ENCODE data around the gene ERCC2.

Gene ERCC2

DNA sequence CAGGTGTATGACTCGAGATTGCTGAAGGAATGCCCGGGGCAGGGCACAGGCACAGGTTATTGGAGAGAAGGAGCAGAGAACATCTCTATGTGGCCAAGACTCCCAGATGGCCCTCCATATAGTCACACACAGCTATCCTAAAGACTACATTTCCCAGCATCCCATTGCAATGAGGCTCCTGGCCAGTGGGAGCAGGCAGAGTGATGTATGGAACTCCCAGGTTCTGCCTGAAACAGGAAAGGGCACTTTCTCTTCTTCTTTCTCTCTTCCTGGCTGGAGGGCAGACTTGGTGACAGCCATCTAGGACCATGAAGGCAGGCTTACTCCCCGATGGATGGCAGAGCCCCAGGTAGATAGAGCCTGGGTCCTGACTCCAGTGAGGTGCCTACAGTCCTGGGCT, 21.0 kb upstream of the ERCC2 start:
- Mint-ChIP-seq H3K36me3 (ENCODE audit: insufficient read depth) (no peaks in the 10 kb centered on the region), H3K9me3 (no peaks in the 10 kb centered on the region), H3K4me1 (ENCODE audit: low read depth in 2 of 2) (no peaks in the 10 kb centered on the region), H3K4me3 (no peak overlapping the region), H3K27ac (no peak overlapping the region), H3K27me3 (peaks cover under 1 to 17% of the 10 kb centered on the region in 2 donors)
- ATAC-seq (replicated peaks) (no peak), DNase-seq (no peak)

DNA sequence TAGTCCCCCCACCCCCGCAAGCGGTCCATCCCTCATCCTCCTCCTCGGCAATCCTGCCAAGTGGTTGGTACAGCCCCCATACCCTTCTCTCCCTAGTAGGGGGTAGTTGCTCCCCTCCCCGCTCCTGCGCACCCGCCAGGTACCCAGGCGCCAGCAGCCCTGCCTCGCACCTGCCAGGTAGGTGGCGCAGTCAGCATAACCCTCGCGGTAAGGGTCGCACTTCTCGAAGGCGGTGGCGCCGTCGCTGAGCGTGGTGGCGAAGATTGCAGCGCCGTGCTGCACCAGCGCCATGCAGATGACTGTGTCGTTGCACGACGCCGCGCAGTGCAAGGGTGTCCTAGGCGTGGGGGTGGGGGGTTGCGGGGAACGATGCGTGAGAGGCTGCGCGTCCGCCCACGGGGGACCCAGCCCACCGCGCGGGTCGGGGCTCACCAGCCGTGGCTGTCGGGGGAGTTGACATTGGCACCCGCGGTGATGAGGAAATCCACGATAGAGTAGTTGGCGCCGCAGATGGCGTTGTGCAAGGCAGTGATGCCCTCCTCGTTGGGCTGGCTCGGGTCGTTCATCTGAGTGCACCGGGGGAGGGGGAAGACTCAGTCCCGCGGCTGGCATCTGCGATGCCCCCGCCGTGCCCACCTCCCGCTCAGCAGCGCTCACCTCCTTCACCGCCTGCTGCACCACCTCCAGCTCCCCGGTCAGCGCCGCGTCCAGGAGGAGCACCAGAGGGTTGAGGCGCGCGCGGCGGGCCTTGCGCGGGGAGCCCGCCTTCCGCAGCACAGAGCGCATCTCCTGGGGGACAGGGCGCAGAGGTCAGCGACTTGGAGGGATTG, 15.2 kb upstream of the ERCC2 start:
- DNase-seq (no peak), ATAC-seq (replicated peaks) (no peak)
- Mint-ChIP-seq H3K4me1 (ENCODE audit: low read depth in 2 of 2) (peaks cover 0 to 3% of the 10 kb centered on the region in 2 donors), H3K27ac (no peak overlapping the region), H3K9me3 (no peaks in the 10 kb centered on the region), H3K4me3 (no peak overlapping the region), H3K27me3 (peaks cover 16 to 25% of the 10 kb centered on the region in 2 donors), H3K36me3 (ENCODE audit: insufficient read depth) (no peaks in the 10 kb centered on the region)

DNA sequence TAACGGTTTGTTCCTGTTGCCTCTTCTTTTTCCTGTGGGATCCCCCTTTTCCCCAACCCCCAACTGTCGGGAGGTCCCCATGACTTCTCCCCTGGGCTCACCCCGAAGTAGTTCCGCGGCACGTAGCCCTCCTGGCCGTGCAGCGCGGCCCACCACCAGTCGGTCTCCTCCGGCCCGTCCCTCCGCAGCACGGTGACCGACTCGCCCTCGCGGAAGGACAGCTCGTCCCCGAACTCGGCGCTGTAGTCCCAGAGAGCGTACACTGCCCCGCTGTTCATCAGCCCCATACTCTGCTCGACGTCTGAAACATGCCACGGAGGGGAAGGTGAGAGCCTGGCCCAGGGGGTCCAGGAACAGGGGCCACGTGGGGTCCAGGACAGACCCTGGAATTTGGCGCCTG, 12.1 kb upstream of the ERCC2 start:
- no peak overlapping the region for H3K27ac Mint-ChIP-seq
- ATAC-seq (replicated peaks) (no peak), DNase-seq (no peak)
- H3K4me1 Mint-ChIP-seq (ENCODE audit: low read depth in 2 of 2), result peaks cover 0 to 3% of the 10 kb centered on the region in 2 donors
- peaks cover 16 to 25% of the 10 kb centered on the region in 2 donors for H3K27me3 Mint-ChIP-seq
- H3K9me3 Mint-ChIP-seq, result no peaks in the 10 kb centered on the region
- H3K36me3 Mint-ChIP-seq (ENCODE audit: insufficient read depth), result no peaks in the 10 kb centered on the region
- H3K4me3 Mint-ChIP-seq, result no peak overlapping the region

DNA sequence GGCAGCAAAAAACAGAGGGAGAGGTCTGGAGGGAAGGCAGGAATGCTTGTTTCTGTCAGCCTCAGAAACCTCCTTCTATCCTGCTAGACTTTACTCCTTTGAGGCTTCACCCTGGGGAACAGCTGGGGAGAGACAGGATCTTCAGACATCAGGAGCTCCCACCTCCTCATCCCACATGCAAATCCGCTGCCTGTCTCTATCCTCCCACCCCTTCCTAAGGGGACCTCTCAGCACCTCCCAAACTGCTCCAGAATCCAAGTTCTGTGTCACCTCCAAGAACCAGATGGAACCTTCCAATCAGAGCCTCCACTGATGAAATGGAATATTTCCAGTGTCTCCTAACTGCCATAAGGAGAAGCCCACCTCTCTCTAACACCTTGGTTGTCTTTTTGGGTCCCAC, 9.7 kb upstream of the ERCC2 start:
- Mint-ChIP-seq H3K36me3 (ENCODE audit: insufficient read depth) (peaks cover 3% of the 10 kb centered on the region), H3K27ac (no peak overlapping the region), H3K4me3 (no peak overlapping the region), H3K9me3 (no peaks in the 10 kb centered on the region), H3K27me3 (peaks cover 4 to 14% of the 10 kb centered on the region in 2 donors), H3K4me1 (ENCODE audit: low read depth in 2 of 2) (no peaks in the 10 kb centered on the region)
- DNase-seq, result no peak
- ATAC-seq (replicated peaks), result no peak

DNA sequence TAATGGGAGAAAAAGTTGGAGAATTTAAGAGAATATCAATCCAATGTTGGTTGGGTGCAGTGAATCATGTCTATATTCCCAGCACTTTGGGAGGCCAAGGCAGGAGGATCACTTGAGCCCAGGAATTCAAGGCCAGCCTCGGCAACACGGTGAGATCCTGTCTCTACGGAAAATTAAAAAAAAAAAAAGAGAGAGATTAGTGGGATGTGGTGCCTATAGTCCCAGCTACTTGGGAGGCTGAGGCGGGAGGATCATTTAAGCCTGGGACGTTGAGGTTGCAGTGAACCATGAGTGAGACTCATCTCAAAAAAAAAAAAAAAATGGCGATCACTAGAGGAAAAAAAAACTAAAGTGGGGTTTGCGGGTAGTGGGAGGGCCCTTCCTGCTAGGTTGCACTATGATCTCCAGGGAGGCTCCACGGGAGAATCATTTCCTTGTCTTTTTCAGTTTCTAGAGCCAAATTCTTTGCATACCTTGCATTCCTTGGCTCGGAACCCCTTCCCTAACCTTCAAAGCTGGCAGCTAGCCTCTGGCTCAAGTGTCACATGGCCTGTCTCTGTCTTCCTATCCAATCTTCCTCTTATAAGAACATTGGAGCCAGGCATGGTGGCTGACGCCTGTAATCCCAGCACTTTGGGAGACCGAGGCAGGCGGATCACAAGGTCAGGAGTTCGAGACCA, 5.8 kb upstream of the ERCC2 start:
- Mint-ChIP-seq H3K27ac (no peak overlapping the region), H3K27me3 (peaks cover 8 to 15% of the 10 kb centered on the region in 2 donors), H3K4me1 (ENCODE audit: low read depth in 2 of 2) (no peaks in the 10 kb centered on the region), H3K9me3 (no peaks in the 10 kb centered on the region), H3K4me3 (no peak overlapping the region), H3K36me3 (ENCODE audit: insufficient read depth) (peaks cover 3% of the 10 kb centered on the region)
- ATAC-seq (replicated peaks) (no peak), DNase-seq (no peak)

DNA sequence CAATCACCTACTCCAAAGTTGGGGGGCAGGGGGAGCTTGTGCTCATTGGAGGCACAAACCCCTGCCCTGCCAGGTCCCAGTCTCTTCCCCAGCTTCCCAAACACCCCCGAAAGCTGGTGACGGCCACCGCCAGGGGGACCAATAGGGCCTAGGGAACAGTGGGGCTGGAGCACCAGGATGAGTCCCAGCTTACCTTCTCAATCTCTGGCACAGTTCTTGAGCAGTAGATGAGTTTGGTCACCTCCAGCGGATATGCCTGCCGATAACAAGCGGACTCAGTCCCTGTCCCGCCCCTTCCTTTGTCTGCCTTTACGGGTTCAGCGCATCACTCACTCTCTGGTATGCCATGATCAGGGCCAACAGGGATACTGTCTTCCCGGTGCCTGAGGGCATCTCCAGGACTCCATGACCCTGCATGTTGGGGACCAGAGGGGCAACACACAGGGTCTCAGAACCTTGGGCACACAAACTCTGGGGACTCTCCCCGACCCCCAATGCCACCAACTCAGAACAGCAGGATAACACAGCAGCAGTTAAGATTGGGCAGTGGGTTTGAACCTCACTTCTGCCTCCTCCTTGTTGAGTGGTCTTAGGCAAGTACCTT, 1.5 kb downstream of the ERCC2 start:
- Mint-ChIP-seq H3K4me1 (ENCODE audit: low read depth in 2 of 2) (peaks cover 5 to 10% of the 10 kb centered on the region in 2 donors), H3K27me3 (peaks cover under 1 to 5% of the 10 kb centered on the region in 2 donors), H3K27ac (peak overlapping the region in 1 of 2 donors; percentile 49), H3K4me3 (peak overlapping the region in 1 of 2 donors; percentile 26), H3K36me3 (ENCODE audit: insufficient read depth) (peaks cover 18% of the 10 kb centered on the region), H3K9me3 (no peaks in the 10 kb centered on the region)
- ATAC-seq (replicated peaks), result no peak
- DNase-seq, result no peak

DNA sequence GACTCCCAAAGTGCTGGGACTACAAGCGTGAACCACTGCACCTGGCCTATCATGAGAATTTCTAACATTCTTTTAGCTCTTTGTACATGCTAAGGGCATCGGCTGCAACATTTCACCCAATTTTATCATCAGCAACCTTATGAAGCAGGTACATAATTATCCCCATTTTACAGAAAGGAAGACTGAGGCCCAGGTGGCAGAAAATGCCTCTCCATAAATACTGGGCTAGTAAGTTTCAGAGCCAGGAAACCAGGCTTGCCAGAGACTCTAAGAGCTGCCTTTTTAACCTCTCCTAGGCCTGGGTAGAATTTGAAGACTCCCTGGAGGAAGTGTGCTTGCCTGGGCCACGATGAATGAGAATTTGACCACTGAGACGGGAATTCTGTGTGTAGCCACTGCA, 2.2 kb downstream of the ERCC2 start:
- H3K4me1 Mint-ChIP-seq (ENCODE audit: low read depth in 2 of 2), result peaks cover 5 to 10% of the 10 kb centered on the region in 2 donors
- no peaks in the 10 kb centered on the region for H3K9me3 Mint-ChIP-seq
- no peak overlapping the region for H3K4me3 Mint-ChIP-seq
- no peak overlapping the region for H3K27ac Mint-ChIP-seq
- DNase-seq (no peak), ATAC-seq (replicated peaks) (no peak)
- peaks cover 18% of the 10 kb centered on the region for H3K36me3 Mint-ChIP-seq (ENCODE audit: insufficient read depth)
- no peaks in the 10 kb centered on the region for H3K27me3 Mint-ChIP-seq

DNA sequence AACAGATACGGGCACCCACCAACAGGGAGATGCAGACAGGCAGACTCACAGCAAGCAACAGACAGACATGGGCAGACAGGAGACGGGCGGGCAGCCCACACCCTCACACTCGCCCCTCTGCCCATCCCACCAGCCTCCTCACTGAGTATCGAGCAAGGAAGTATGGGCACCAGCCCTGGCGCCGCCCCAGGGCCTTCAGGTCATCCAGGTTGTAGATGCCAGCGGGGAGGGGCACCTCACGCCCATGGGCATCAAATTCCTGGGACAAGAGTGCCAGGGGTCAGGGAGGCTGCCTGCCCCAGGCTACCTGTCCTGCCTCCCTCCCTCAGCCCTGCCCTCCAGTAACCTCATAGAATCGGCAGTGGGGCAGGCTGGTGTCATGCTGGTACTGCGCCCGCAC, 5.7 kb downstream of the ERCC2 start:
- H3K9me3 Mint-ChIP-seq, result no peaks in the 10 kb centered on the region

DNA sequence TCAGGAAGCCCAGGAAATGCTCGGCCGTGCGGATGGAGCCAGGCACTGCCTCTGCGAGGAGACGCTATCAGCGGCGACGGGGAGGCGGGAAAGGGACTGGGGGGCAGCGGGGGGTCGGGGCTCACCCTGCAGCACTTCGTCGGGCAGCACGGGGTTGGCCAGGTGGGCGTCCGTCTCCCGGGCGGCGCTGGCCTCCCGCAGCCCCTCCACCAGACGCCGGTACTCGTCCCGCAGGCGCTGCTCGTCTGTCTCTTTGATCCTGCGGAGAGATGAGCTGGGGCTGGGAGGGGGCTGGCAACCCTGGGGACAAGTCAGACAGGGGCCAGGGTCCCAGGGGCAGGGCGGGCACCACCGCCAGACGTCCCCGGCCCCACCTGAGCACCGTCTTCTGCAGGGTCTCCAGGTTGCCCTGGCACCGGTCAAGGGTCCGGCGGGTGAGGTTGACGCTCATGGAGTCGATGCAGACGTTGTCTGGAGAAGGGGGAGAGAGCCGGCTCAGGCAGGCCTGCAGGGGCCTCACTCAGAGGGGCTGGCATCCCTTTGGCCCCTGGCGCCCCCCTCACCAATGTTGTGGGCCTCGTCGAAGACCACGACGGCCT, 6.4 kb downstream of the ERCC2 start:
- no peak for DNase-seq
- H3K27me3 Mint-ChIP-seq, result no peaks in the 10 kb centered on the region
- H3K4me1 Mint-ChIP-seq (ENCODE audit: low read depth in 2 of 2), result peaks cover 0 to 1% of the 10 kb centered on the region in 2 donors
- peaks cover 19% of the 10 kb centered on the region for H3K36me3 Mint-ChIP-seq (ENCODE audit: insufficient read depth)
- no peak overlapping the region for H3K27ac Mint-ChIP-seq
- H3K9me3 Mint-ChIP-seq, result no peaks in the 10 kb centered on the region
- ATAC-seq (replicated peaks), result no peak
- H3K4me3 Mint-ChIP-seq, result no peak overlapping the region

More for the DNA sequence above, 5.7 kb downstream of the ERCC2 start:
- ATAC-seq (replicated peaks) (no peak), DNase-seq (no peak)
- no peak overlapping the region for H3K27ac Mint-ChIP-seq
- H3K4me1 Mint-ChIP-seq (ENCODE audit: low read depth in 2 of 2), result peaks cover 1 to 5% of the 10 kb centered on the region in 2 donors
- no peaks in the 10 kb centered on the region for H3K27me3 Mint-ChIP-seq
- no peak overlapping the region for H3K4me3 Mint-ChIP-seq
- H3K36me3 Mint-ChIP-seq (ENCODE audit: insufficient read depth), result peaks cover 18% of the 10 kb centered on the region

DNA sequence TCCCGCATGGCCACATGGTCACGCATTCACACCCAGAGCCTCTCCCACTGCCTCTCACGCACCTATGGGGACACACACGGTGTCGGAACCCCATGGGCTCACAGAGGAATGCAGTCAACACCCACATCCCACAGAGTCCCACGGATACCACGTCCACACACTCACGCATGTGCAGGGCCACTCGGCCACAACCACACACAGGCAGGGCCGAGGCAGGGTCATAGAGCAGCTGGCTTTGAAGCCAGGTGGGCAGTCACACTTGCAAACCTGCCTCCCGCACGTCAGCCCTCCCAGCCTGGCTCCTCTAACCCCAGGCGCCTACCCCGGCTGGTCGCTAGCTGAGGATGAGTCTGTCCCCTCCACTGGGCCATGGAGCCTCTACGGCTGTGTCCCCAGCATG, 8.1 kb downstream of the ERCC2 start:
- Mint-ChIP-seq H3K36me3 (ENCODE audit: insufficient read depth) (peaks cover 19% of the 10 kb centered on the region), H3K27me3 (no peaks in the 10 kb centered on the region)

DNA sequence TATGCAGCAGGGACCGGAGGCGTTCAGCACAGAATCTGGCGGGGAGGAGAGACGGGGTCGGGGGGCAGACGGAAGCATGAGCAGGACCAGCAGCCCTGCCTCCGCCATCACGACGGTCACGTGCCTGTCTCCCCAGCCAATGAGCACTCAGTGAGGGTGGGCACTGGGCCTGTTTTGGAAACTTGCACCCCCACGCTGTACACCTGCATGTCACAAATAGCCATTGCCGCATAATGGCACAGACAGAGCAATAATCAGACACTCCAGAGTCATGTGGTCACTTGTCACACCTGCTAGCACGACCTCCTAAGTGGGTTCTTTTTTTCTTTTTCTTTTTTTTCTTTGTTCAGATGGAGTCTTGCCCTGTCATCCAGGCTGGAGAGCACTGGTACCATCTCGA, 8.8 kb downstream of the ERCC2 start:
- Mint-ChIP-seq H3K4me3 (no peak overlapping the region), H3K9me3 (no peaks in the 10 kb centered on the region), H3K27ac (no peak overlapping the region), H3K27me3 (no peaks in the 10 kb centered on the region), H3K36me3 (ENCODE audit: insufficient read depth) (peaks cover 16% of the 10 kb centered on the region), H3K4me1 (ENCODE audit: low read depth in 2 of 2) (peaks cover 0 to 3% of the 10 kb centered on the region in 2 donors)
- no peak for DNase-seq
- no peak for ATAC-seq (replicated peaks)

More for the DNA sequence above, 8.1 kb downstream of the ERCC2 start:
- Mint-ChIP-seq H3K9me3 (no peaks in the 10 kb centered on the region), H3K4me1 (ENCODE audit: low read depth in 2 of 2) (peaks cover 0 to 3% of the 10 kb centered on the region in 2 donors), H3K27ac (no peak overlapping the region), H3K4me3 (no peak overlapping the region)
- no peak for ATAC-seq (replicated peaks)
- no peak for DNase-seq

DNA sequence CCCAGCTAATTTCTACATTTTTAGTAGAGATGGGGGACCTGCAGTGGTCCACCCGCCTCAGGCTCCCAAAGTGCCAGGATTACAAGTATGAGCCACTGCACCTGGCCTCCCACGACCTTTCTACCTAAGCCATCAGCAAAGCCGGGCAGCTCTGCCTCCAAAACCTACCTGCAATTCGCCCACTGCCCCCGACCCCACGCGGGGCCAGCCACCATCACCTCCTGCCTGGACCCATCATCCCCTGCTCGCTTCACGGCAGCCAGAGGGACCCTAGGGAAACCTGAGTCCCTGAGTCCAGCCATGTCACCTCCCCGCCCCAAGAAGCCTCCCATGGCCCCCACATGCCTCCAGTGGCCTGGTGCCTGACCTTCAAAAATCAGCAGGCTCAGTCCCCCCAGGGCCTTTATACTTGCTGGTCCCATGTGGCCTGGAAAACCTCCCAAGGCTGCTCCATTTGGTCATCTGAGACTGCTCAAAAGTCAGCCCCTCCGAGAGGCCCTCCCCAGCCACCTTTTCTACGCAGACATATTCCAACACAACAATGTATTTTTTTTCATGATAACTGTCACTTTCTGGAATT, 12.1 kb downstream of the ERCC2 start:
- no peak for ATAC-seq (replicated peaks)
- Mint-ChIP-seq H3K27ac (peak overlapping the region; percentile 1 to 71), H3K27me3 (no peaks in the 10 kb centered on the region), H3K9me3 (no peaks in the 10 kb centered on the region), H3K4me1 (ENCODE audit: low read depth in 2 of 2) (peaks cover 2 to 7% of the 10 kb centered on the region in 2 donors), H3K36me3 (ENCODE audit: insufficient read depth) (peaks cover 18% of the 10 kb centered on the region), H3K4me3 (no peak overlapping the region)
- no peak for DNase-seq

DNA sequence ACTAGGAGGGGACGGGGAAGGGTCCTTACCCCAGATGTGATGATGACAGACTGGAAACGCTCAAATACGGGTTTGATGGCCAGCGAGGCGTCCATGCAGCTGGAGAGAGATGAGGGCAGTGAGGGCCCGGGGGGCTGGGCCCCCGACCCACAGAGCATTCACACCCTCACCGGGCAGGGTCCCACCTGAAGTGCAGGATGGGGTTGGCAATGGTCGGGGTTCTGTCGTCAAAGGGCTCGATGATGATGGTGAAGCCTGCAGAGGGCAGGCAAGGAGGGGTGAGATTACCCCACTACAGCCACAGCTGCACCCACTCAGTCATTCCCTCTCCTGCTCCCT, 13.0 kb downstream of the ERCC2 start:
- H3K36me3 Mint-ChIP-seq (ENCODE audit: insufficient read depth), result peaks cover 19% of the 10 kb centered on the region
- no peak for ATAC-seq (replicated peaks)
- peaks cover 2 to 7% of the 10 kb centered on the region in 2 donors for H3K4me1 Mint-ChIP-seq (ENCODE audit: low read depth in 2 of 2)

More for the DNA sequence above, 13.0 kb downstream of the ERCC2 start:
- Mint-ChIP-seq H3K27me3 (no peaks in the 10 kb centered on the region), H3K27ac (peak overlapping the region in 1 of 2 donors; percentile 35), H3K4me3 (no peak overlapping the region), H3K9me3 (no peaks in the 10 kb centered on the region)
- DNase-seq, result no peak
